ENCODE measurements around the gene BARD1. TPM values are rescaled to one million over a fixed set of nuclear protein-coding genes. Genes with fewer than 3 reads are reported as not detected.

The BARD1 gene
- polyA plus RNA-seq, 2 of the 4 experiments (the other 2 are of a cell fraction), result 8.3 to 9.9 TPM

DNA sequence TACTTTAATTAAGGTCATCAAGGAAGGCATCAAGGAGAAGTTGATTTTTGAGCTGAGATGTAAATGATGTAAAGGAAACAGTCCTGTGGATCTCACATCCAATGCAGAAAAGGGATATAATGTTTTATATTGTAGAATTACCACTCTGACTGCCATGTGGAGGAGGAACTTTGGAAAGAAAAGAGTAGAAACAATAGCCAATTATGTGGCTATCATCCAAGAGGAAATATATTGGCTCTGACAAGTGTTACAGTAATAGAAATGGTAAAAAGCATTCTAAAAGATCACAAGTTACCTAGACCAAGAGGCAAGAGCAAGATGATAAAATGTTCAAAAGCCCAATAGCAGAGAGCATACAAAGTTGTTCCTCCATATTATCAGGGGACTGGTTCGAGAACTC is 26.8 kb downstream of the BARD1 start:
- WGBS (ENCODE audit: missing lambda C conversion rate), result 87% methylated on average over 1 of the region's 1 CpG
- ATAC-seq, result no peak
- no peak for FAIRE-seq
- Histone ChIP-seq H3K9me3 (peaks cover 9% of the 10 kb centered on the region; the same call in 1 of the 3 replicates), H3K4me1 (no peaks in the 10 kb centered on the region), H3K27ac (no peak overlapping the region), H3K4me2 (no peak overlapping the region), H3K4me3 (no peak overlapping the region)
- CTCF ChIA-PET, result no interaction called here
- no peak for TF ChIP-seq TP53 (CRISPR knock-in tag; IDR thresholded peaks at IDR 0.05)
- TF ChIP-seq EHF (CRISPR knock-in tag; IDR thresholded peaks at IDR 0.05), result no peak
- TF ChIP-seq ZNF302 (CRISPR knock-in tag; IDR thresholded peaks at IDR 0.05), result no peak
- TF ChIP-seq CBX2 (IDR thresholded peaks at IDR 0.05; ENCODE audit: borderline replicate concordance, low read depth), result no peak
- TF ChIP-seq NR3C1 (IDR thresholded peaks at IDR 0.05), result no peak
- TF ChIP-seq JUNB (IDR thresholded peaks at IDR 0.05), result no peak
- TF ChIP-seq FOXS1 (CRISPR knock-in tag; IDR thresholded peaks at IDR 0.05), result no peak
- TF ChIP-seq, protein P1, sequence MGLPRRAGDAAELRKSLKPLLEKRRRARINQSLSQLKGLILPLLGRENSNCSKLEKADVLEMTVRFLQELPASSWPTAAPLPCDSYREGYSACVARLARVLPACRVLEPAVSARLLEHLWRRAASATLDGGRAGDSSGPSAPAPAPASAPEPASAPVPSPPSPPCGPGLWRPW (IDR thresholded peaks at IDR 0.05), result no peak
- no peak for TF ChIP-seq CEBPB (IDR thresholded peaks at IDR 0.05)
- TF ChIP-seq TFCP2L1 (CRISPR knock-in tag; IDR thresholded peaks at IDR 0.05), result no peak
- no peak for TF ChIP-seq FOSL2 (IDR thresholded peaks at IDR 0.05)
- TF ChIP-seq FOSL2 (CRISPR knock-in tag; IDR thresholded peaks at IDR 0.05), result no peak
- TF ChIP-seq NPAS2 (CRISPR knock-in tag; IDR thresholded peaks at IDR 0.05; ENCODE audit: borderline replicate concordance), result no peak
- TF ChIP-seq BHLHE40 (IDR thresholded peaks at IDR 0.05; ENCODE audit: low read depth, low read length), result no peak
- TF ChIP-seq HOXA7 (CRISPR knock-in tag; IDR thresholded peaks at IDR 0.05), result no peak
- no peak for DNase-seq (ENCODE audit: low read depth in 1 of 2, low spot score in 1 of 2)
- POLR2A ChIA-PET, result no interaction called here

DNA sequence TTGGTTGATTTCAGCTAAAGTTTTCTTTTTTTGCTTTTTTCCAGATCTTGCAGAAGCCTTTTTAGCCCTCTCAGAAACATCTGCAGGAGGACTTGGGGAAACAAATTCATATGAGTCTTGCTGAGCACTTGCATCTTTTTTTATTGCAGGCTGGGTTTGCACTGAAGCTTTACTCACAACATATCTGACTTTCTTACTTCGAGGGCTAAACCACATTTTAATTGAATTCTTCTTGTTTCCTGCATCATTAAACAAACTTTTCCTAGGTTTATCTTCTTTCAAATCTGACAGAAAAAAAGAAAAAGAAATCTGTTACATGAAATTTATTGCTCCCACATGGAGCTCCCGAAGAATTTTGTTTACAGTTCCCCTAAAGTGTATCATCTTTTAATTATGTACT is 28.3 kb downstream of the BARD1 start:
- 92% methylated on average over 2 of the region's 2 CpGs for WGBS (ENCODE audit: missing lambda C conversion rate)
- POLR2A ChIA-PET, result no interaction called here
- Histone ChIP-seq H3K9me3 (peaks cover 9% of the 10 kb centered on the region; the same call in 1 of the 3 replicates), H3K4me1 (no peaks in the 10 kb centered on the region), H3K4me2 (no peak overlapping the region), H3K27ac (no peak overlapping the region), H3K4me3 (no peak overlapping the region)
- CTCF ChIA-PET, result no interaction called here
- no peak for ATAC-seq
- no peak for DNase-seq (ENCODE audit: low read depth in 1 of 2, low spot score in 1 of 2)
- no peak for TF ChIP-seq GATA3 (IDR thresholded peaks at IDR 0.05; ENCODE audit: borderline replicate concordance)
- TF ChIP-seq ZNF302 (CRISPR knock-in tag; IDR thresholded peaks at IDR 0.05), result no peak
- no peak for FAIRE-seq

DNA sequence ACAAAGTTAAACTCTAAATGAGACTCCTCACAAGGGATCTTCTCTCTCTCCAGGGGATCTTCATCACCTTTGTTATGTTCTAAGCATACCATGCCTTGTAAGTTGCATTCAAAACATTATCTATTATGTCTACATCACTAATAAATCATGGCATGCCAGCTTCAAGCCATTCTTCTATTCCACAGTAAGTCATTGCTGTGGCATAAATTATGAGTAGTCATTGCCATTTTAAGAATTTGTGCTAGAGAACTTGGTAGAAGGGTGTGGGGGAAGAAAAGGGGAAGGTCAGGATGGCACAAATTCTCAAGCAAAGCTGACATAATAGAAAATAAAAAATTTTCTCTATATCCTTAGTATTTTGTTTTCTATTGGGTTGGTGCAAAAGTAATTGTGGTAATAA is 33.5 kb downstream of the BARD1 start:
- CTCF ChIA-PET, result no interaction called here
- DNase-seq (ENCODE audit: low read depth in 1 of 2, low spot score in 1 of 2) (no peak), FAIRE-seq (no peak)

More for the DNA sequence above, 33.5 kb downstream of the BARD1 start:
- no peak overlapping the region for H3K4me3 ChIP-seq
- H3K4me2 ChIP-seq, result no peak overlapping the region
- POLR2A ChIA-PET, result no interaction called here
- no peak for ATAC-seq
- H3K27ac ChIP-seq, result no peak overlapping the region
- no peaks in the 10 kb centered on the region for H3K4me1 ChIP-seq
- H3K9me3 ChIP-seq, result 0 out of 3 replicates have a peak, but pooled peaks cover 3% of the 10 kb centered on the region
- TF ChIP-seq CHD2 (IDR thresholded peaks at IDR 0.05; ENCODE audit: low read length, partially characterized antibody) (no peak), FOSL2 (IDR thresholded peaks at IDR 0.05) (no peak), FOSL2 (CRISPR knock-in tag; IDR thresholded peaks at IDR 0.05) (no peak), HDAC2 (IDR thresholded peaks at IDR 0.05) (no peak)
- TF ChIP-seq, protein P2, sequence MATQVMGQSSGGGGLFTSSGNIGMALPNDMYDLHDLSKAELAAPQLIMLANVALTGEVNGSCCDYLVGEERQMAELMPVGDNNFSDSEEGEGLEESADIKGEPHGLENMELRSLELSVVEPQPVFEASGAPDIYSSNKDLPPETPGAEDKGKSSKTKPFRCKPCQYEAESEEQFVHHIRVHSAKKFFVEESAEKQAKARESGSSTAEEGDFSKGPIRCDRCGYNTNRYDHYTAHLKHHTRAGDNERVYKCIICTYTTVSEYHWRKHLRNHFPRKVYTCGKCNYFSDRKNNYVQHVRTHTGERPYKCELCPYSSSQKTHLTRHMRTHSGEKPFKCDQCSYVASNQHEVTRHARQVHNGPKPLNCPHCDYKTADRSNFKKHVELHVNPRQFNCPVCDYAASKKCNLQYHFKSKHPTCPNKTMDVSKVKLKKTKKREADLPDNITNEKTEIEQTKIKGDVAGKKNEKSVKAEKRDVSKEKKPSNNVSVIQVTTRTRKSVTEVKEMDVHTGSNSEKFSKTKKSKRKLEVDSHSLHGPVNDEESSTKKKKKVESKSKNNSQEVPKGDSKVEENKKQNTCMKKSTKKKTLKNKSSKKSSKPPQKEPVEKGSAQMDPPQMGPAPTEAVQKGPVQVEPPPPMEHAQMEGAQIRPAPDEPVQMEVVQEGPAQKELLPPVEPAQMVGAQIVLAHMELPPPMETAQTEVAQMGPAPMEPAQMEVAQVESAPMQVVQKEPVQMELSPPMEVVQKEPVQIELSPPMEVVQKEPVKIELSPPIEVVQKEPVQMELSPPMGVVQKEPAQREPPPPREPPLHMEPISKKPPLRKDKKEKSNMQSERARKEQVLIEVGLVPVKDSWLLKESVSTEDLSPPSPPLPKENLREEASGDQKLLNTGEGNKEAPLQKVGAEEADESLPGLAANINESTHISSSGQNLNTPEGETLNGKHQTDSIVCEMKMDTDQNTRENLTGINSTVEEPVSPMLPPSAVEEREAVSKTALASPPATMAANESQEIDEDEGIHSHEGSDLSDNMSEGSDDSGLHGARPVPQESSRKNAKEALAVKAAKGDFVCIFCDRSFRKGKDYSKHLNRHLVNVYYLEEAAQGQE (IDR thresholded peaks at IDR 0.05), result no peak
- TF ChIP-seq, protein P3, sequence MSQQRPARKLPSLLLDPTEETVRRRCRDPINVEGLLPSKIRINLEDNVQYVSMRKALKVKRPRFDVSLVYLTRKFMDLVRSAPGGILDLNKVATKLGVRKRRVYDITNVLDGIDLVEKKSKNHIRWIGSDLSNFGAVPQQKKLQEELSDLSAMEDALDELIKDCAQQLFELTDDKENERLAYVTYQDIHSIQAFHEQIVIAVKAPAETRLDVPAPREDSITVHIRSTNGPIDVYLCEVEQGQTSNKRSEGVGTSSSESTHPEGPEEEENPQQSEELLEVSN (IDR thresholded peaks at IDR 0.05; ENCODE audit: borderline replicate concordance, low read depth), result no peak

All from A549 (cell line).